Right hindlimb (tissue), 1 donor: Measurements from ENCODE around the gene ITGA6.

Source experiments
- DNase-seq: peaks from one replicate; pipeline ENCODE4 v3.0.0-alpha.2; 2018

ITGA6 gene

DNA sequence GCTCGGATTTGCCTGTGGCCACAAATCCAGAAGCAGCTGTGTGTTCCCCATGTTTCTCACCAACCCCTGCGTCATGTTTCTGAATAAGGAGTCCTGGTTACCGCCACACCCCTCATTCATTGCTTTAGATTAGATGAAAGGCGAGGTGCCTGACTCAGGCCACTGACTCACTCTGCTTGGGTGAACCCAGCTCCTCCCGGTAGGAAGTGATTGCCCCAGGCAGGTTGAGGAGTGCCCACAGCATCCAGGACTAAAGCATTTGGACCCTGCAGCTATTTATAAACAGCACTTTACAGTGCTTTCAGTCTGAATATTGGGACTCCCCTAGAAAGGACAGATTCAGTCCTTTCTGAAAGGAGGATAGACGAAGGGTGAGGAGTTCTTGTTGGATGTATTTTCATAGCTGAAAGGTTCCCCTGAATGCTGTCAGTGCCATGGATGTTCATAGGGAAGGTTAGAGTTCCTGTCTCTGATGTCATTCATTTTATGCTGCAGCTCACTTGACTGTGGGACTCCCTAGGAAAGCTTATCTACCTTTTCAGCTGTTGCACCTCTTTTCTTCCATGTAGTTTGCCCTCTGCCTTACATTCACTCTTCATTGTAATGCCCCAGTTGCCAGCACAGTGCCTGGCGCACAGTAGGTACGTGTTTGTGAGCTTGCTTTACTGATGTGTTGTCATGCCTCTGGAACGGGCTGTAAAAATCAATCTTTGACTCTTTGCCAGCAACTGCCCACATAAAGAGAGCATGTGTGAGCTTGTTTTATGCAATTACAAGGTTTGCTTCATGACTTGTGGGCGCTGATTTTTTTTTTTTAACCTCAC lies 14.9 kb downstream of the ITGA6 start:
- DNase-seq = no peak

DNA sequence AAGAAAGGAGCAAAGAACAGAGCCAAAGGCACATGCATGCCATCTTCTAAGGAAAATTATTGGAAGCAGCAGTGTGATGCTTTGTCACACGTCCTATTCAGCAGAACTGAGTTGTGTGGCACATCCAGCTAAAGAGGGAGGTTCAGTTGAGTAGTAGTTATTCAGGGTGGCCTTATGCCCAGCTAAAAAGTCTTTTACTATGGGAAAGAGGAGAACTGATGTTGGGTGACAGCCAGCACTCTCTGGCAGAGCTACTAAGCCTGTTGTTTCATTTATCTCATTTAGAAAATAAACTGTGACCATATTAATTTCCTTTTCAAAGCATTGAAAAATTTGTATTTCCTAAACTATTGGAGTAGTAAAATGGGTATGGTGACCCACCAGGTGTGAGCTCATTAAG lies 18.5 kb downstream of the ITGA6 start:
- no peak for DNase-seq

DNA sequence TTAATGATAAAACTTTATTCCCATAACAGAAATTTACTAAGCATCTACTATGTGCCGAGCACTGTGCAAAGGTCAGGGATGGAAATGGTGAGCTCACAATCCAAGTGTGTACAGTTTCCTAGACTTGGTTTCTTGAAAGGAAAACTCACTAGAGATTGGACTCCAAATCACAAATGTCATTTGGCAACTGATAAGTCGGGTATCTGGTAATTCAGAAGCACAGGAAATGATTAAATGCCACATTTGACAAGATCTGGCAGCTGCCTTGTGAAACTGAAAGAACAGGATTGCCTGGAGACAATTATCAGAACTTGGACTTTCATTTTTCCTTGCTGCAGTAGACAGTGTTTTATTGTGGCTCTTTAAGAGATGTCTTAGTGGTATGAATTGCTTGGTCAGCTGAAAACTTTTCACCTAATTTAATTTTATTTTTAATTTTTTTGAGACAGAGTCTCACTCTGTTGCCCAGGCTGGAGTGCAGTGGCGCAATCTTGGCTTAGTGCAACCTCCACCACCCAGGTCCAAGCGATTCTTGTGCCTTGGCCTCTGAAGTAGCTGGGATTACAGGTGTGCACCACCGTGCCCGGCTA lies 19.2 kb downstream of the ITGA6 start:
- DNase-seq = no peak

DNA sequence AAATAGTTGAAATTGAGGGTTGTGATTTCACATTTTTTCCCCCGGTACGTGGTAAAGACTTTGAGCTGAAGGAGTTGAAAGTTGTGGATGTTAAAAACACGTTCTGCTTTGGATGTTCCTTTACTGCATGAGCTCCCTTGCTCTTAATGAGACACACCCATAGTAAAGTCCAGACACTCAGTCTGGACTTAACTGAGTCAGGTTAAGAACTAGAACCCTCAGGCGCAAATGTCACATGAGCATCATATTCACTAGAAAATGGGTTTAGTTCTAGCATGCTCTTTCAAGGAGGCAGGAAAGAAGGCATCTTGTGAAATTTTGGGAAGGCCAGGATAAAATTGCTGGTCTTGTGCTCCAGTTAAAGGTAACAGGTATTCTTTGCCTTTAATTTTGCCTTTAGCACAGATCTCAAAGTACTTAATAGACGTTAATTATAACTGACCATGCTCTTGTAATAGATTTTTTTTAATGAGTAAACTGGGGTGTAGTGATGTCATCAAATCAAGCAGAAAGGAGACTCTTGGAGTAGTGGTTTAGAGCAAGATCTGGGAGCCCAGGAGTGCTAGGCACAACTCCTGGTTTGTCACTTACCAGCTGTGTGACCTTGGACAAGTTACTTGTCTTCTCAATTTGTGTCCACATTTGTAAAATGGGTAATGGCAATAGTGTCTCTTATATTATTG lies 20.6 kb downstream of the ITGA6 start:
- DNase-seq = no peak

DNA sequence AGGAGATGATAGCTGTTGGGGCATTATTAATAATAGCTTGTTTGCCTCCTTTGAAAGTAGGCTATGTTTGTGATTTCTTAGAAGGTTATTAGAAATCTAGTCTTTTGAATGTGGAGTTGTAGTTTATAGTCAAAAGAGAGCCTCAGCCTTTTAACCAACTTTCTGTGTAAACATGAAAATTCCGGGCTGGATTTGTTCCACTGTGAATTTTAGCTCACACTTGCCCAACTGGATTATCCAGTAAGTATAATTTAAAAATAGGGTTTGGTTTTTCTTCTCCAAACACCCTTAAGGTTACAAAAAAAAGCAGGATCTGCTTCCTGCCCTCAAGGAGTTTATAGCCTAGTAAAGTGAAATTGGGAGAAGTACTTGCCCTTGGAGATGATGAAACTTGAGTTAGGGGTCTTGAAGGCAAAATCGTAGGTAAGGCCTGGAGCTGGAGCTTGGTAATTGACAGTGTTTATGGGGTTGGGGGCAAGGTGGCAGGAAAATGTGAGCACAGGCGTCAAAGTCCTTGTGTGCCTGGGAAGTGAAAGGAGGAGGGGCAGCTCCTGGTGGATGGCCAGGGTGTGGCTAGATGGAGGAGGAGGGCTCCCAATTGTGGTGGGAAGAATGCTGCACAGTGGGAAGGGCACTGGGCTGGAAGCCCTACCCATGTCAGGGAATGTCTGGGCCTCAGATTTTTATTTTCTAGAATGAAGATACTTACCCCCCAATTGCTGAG lies 21.3 kb downstream of the ITGA6 start:
- DNase-seq = no peak

DNA sequence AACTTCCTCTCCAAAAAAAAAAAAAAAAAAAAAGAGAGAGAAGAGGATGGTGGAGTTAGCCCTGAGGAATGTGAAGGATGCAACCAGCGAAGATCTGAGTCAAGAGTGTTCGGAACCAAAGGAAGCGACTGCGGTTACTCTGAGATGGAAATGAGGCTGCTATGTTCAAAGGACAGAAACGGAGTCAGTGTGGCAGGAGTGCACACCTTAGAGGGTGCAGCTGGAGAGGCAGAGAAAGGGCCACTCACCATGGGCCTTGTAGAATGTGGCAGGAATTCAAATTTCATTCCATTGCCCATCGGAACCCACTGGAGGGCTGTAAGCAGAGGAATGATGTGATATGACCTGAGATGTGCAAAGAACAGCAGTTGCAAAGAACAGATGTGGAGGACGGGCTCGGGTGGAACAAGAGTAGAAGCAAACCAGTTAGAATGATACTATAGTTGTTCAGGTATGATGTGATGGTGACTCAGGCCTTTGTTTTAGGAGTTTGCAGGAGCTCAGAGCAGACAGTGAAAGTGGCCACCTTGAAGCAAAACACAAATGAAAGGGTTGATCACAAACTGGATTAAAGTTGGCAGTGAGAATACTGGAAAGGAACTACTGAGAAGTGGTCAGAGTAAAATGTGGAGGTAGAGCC lies 22.6 kb downstream of the ITGA6 start:
- DNase-seq = no peak

DNA sequence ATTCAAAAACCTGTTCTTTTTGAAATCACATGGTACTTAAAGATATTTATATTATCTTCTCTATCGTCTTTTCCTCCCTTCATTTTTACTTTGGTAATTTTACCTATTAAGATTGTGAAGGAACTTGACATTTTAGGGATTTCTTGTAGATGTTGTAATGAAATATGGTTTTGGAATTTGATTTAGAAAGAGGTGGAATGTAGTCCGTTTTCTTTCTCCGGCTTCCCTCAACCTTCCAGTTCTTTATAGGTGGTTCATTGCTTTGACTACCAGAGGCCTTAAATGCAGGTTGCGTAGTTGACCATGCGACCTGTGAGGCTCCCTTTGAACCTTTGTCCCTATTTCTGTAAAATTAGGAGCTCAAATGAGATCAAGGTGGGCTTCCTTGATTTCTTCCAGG lies 24.5 kb downstream of the ITGA6 start:
- DNase-seq = no peak

DNA sequence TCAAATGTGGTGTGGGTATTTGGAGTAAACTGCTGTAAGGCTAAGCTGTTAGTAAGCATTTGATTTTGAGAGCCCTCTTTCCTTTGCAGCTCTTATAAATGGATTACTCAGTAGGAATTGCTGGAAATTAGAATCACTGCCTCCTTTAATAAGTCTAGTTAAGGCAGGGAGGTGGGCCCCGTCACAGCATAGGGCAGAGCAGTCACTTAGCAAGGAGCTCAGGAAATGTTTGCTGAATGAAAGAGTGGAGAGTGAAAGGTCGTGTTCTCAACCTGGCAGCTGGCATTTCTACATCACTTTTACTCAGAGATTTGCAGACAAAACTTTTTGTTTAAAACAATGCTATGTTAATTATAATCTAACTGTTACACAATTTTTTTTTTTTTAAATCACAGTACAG lies 25.5 kb downstream of the ITGA6 start:
- DNase-seq = no peak

DNA sequence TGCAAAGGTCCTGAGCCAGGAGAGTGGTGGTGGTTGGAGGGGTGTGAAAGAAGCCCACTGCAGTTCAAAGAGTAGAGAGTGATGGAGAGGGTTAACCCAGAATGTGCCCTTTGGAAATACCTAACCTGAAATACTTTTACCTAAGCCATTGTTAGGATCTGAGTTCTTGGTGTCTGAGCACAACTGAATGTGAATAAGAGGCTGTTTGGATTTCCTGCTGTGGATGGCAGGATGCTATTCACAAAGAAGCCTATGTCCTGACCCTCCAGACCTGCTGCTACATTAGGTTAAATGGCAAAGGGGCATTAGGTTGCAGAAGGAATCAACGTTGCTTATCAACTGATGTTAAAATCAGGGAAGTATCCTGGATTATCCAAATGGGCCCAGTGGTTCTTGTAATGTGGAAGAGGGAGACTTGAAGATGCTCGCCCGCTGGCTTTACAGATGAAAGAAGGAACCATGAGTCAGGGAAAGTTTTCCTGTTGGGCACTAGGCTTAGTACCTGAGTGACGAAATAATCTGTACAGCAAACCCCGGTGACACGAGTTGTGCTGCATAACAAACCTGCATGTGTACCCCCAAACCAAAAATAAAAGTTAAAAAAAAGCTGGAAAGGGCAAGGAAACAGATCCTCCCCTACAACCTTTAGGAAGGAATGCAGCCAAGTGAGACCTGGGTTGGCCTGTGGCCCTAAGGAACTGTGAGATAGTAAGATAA lies 27.2 kb downstream of the ITGA6 start:
- no peak for DNase-seq

DNA sequence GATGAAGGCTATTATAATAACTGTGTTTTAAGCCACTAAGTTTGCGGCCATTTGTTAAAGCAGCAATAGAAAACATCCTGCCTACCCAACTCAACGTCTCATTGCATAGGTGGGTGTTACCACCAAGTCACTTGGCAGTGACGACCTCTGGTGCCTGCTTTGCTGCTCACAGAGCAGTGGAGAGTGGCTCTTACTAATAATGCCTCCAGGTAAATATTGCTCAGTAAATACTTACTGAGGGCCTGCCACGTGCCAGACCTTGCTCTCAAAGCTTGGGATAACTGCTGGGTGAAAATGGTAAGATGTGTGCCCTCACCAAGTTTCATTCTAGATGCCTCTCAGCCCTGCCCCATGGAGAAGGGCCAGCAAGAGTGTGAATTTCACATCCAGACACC lies 27.7 kb downstream of the ITGA6 start:
- no peak for DNase-seq

DNA sequence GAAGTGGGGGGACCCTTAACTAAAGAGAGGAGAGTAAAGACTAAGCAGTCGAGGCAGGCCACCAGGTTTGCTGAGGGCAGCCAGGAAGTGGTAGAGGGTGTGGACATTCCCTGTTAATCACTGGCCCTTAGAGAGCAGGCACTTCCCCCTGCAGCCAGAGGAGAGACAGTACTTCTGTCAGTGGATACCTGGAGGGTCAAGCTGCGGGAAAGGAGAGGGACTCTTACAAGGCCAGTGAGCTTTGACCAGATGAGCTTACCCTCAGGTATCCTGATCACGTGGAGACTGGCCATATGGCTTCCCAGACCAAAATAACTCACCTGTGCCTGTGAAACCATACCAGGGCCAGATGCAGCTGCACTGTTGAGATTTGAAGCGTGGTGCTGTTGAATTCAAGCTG lies 28.6 kb downstream of the ITGA6 start:
- no peak for DNase-seq

DNA sequence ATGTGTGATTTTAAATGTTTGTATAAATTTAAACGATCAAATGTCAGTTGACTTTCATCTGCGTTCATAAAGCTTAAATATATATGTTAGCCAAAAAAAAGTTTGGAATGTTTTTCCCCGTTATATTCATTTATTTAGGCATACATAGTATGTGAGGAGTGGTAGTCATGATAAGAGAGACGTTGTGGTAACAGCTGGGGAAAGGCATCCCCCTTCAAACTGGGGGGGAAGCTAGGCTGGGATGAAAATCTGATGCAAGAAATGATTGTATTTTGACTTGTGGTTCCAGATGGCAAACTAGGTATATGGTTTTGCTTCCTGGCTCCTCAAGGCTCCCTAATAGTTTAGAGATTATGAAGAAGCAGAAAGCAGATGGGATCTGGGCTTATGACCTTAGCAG lies 30.1 kb downstream of the ITGA6 start:
- no peak for DNase-seq

DNA sequence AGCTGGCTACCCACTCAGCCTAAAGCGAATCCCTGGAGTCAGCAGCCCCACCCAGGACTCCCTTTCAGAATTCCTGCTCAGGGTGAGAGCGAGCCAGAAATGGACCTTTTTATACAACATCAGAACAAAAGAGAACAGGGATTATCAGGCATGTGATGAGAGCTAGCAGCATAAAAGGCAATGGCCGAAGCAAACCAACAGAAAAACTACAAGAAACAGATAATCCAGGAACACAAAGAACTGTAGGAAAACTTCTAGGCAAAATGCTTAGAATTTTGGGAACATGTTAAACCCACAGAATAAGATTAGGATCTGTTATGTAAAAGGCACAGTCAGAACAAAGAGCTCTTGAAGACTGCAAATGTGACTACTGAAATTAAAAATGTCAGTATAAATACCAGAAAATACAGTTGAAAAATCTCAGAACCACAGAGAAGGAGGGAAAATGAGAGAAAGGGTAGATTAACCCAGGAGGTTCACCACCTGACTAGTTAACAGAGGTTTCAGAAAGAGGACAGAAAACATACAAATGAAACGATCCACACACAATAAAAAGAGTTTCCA lies 31.3 kb downstream of the ITGA6 start:
- no peak for DNase-seq

DNA sequence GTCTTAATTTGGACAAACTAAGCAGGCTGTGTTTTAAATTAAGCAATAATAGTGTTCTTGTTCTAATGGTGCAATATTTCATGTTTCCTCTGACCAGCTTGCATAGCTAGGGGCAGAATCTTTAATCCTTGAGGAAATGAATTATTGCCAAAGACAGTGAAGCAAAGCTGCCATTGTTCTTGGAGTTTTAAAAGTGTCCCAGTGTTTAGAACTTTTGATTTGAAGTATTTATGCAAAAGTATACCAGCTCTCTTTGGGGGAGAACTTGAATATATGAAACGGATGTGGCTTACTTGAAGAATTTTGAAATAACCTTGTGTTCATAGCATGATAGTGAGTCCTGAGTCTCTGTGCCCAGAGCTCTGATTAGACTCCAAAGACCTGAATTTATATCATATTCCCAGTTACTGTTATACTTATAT lies 33.4 kb downstream of the ITGA6 start:
- DNase-seq = no peak

DNA sequence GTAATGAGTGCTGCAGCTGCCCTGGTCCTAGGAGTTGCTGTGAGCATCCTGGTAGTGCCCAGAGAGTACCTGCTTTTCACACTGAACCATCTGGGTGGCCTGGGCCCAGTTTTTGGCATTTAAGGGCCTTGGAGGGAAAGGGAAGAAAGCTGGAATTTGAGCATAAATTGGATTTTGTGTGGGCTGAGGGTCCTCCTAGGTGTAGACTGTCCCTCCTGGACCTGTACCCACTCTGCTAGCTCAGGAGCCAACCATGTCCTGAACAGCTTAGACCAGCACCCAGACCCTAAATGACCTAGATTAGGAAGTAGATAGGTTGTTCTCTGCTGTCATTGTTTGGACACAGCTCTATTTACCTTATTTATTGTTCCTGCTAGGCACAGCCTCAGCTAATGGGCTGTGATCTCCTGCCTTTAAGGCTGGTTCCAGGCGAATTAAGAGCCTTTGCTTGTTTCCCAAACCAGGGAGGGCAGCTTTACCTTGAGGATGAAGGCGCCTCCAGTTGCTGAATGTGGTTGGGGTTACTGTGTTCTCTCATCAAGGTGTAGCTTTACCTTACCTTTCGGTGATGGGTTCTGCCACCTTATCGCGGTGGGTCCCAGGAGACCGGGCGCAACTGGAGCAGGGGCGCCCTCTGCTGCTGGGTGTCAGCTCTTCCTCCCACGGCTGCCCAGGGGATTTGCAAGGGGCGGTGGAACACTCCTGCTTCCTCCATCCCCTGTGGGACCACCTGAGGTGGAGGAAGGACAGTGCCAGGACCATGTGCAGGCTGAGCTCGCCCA lies 34.4 kb downstream of the ITGA6 start:
- peak; percentile 47 for DNase-seq

DNA sequence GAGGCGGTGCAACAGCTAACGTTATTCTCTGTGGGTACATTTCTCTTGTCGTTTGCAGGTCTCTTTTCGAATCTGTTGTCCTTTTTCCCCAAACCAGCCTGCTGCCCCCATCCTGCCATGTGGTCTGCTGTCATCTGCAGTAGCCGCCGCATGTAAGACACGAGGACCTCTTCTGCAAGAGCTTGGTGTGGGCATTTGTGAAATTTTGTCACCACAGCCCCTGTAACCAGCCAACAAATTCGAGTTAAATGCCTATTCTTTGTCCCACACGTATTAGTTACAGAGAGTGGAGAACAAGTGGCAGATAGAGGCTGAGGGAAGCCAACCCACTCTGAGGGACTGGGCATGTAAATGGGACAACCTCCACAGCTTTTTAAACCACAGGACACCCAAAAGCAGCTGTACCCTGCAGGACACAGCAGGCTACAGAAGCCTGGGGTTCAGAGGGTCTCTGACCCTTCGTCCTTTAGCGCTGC lies 35.0 kb downstream of the ITGA6 start:
- DNase-seq = no peak

DNA sequence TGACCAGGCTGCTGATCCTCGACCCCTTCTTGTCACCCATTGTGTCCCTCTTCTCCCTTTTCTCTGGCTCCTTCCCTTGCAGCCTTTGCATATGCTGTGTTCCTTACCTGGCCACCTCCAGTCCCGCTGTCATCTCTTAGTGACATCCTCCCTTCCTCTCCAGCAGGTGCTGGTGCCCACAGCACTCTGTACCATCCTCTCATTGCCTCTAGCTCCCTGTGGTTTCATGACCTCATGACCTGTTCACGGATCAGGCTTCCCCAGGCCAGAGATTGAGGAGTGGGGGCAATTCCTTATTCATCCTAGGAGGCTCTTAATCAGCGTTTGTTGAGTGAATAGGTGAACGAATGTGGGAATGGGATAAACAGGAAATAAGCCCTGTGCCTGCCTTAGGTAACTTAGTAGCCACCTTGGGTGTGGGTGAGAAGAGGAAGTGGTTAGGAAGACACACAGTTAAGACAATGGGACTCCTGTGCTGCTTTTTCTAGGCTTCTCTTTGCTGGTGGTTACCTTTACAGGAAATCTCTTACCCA lies 35.5 kb downstream of the ITGA6 start:
- DNase-seq = no peak

DNA sequence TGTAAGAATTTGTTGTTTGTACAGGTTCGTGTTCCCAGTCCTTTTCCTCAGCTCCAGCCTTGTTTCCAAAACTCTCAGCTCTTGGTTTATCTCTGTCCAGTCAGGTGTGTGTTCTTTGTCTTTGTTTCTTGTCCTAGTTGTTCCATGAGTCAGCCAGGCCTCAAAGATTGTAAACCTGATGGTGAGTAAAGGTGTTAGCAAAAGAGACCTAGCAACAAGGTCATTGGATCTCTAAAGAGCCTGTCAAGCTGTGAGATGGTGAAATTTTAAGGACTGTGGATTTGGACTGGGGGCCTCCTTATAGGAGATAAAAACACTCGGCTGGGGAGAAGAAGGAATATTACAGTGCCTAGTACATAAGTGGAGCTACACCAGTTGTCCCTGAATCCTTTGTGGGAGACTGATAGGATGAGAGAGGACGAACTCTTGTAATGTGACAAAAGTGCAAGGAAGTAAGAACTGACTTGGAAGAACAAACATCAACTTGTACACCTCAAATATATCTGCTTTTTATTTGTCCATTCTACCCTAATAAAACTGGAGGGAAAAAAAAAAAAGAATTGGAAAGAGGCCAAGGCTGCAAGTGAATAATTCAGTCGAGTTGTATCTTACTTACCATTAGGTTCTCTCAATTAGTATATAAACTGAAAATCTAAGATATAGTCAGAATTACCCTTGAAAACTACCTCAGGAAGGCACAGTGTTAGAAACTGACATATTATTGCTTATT lies 37.2 kb downstream of the ITGA6 start:
- DNase-seq = no peak

DNA sequence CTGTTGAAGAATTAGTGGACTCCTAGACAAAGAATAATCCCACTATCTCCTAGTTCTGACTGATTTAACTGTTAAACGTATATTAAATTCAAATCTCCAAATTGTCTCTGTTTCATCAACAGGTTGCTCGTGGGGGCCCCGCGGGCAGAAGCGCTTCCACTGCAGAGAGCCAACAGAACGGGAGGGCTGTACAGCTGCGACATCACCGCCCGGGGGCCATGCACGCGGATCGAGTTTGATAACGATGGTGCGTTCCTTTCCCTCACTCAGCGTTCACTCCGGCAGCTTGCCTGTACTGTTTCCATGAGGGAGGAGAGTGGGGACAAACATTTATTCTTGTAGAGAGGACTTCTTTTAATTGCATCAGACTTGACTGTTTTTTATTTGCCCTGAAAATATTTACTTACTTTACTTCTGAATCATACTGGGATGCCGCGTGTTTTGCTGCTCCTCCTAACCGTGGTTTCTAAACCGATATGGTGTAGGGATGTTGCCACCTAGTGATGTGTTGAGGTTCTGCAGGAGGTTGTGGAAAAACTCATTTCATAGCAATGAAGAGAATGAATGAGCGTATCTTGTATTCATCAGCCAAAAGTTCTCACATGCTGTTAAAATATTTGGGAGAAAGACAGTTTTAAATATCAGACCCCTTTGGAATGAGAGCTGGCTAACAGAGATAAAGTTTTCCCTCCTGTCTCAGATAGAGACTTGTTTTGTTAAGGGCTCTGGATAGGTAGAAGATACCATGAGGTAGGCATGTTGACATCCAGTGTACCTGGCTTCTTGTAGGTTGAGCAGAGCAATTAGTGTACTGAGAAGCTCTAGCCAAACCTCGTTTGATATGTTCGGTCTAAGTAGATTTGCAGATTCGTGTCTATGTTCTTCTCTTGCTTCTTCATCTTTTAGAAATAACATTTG lies 38.3 kb downstream of the ITGA6 start:
- DNase-seq = peak; percentile 73
